WTC11 (cell line): ENCODE data around the gene PRRC2B. TPM values are rescaled to one million over a fixed set of nuclear protein-coding genes. Genes with fewer than 3 reads are reported as not detected.

Source experiments
- ATAC-seq: fragments of 200-7000 bp; cut with Tn5 transposase; 2 replicates; pipeline ENCODE4 v1.10.0; 2021; ENCODE audit warnings: mild to moderate bottlenecking, moderate library complexity
- CTCF ChIA-PET: fragments of 300-600 bp; sonication (Branson Sonifier 250); formaldehyde crosslinking; loops from one replicate; lab custom pipeline; 2021; ENCODE audit warnings: antibody characterized with exemption; lab: Charles Lee
- POLR2A ChIA-PET: fragments of 350-600 bp; sonication (Branson Sonifier 250); formaldehyde crosslinking; loops from one replicate; lab custom pipeline; 2021; ENCODE audit warnings: antibody characterized with exemption; lab: Charles Lee
- DNase-seq: peaks from one replicate; pipeline ENCODE4 v3.0.0; 2021; ENCODE audit warnings: low spot score
- H3K27ac Mint-ChIP-seq: 2 replicates; pipeline ENCODE4 v1.8.0; 2021; ENCODE audit warnings: mixed read lengths
- H3K27me3 Mint-ChIP-seq: 2 replicates; pipeline ENCODE4 v1.8.0; 2021; ENCODE audit warnings: low read depth, mild to moderate bottlenecking, moderate library complexity, mixed read lengths
- H3K36me3 Mint-ChIP-seq: 2 replicates; pipeline ENCODE4 v1.8.0; 2021; ENCODE audit warnings: mixed read lengths
- H3K4me1 Mint-ChIP-seq: 2 replicates; pipeline ENCODE4 v1.8.0; 2022; ENCODE audit warnings: mixed read lengths
- H3K4me3 Mint-ChIP-seq: 2 replicates; pipeline ENCODE4 v1.8.0; 2021; ENCODE audit warnings: mild to moderate bottlenecking, moderate library complexity, mixed read lengths
- H3K9me3 Mint-ChIP-seq: 2 replicates; pipeline ENCODE4 v1.8.0; 2021; ENCODE audit warnings: mixed read lengths
- FOXJ3 ChIP-seq: sonication (generic); formaldehyde crosslinking; IDR thresholded peaks from 2 replicates; pipeline ENCODE4 v1.9.0; 2021; ENCODE audit warnings: missing genetic modification reagents, mild to moderate bottlenecking, borderline replicate concordance
- MXD4 ChIP-seq: fragments of 250-450 bp; sonication (Bioruptor Pico); IDR thresholded peaks from 2 replicates; pipeline ENCODE4 v1.8.0; 2021; ENCODE audit warnings: mild to moderate bottlenecking, moderate library complexity, borderline replicate concordance
- NFE2L1 ChIP-seq: sonication (generic); formaldehyde crosslinking; IDR thresholded peaks from 2 replicates; pipeline ENCODE4 v1.8.1; 2023; ENCODE audit warnings: missing genetic modification reagents
- NR1H2 ChIP-seq: sonication (generic); formaldehyde crosslinking; IDR thresholded peaks from 2 replicates; pipeline ENCODE4 v1.9.0; 2021; ENCODE audit warnings: mild to moderate bottlenecking, moderate library complexity, missing genetic modification reagents
- NR2C2 ChIP-seq: sonication (generic); formaldehyde crosslinking; IDR thresholded peaks from 2 replicates; pipeline ENCODE4 v1.8.0; 2022; ENCODE audit warnings: mild to moderate bottlenecking, missing genetic modification reagents
- SOX15 ChIP-seq: fragments of 250-450 bp; sonication (Bioruptor Pico); IDR thresholded peaks from 2 replicates; pipeline ENCODE4 v1.9.0; 2021; ENCODE audit warnings: mild to moderate bottlenecking
- SP1 ChIP-seq: sonication (generic); formaldehyde crosslinking; conservative IDR thresholded peaks from 2 replicates; pipeline ENCODE4 v1.8.1; 2022; ENCODE audit warnings: missing genetic modification reagents
- ZNF138 ChIP-seq: sonication (generic); formaldehyde crosslinking; conservative IDR thresholded peaks from 2 replicates; pipeline ENCODE4 v1.8.1; 2022; ENCODE audit warnings: mild to moderate bottlenecking, moderate library complexity, missing genetic modification reagents
- total RNA-seq: library from RNA; stranded (reverse); gene quantifications from 3 replicates; pipeline ENCODE4 v1.2.3, GENCODE V29; 2021
- TF ChIP-seq, protein P1 (sequence below): sonication (generic); formaldehyde crosslinking; IDR thresholded peaks from 2 replicates; pipeline ENCODE4 v1.8.1; 2022; ENCODE audit warnings: mild to moderate bottlenecking, missing genetic modification reagents, moderate library complexity, borderline replicate concordance
- TF ChIP-seq, protein P2 (sequence below): fragments of 250-450 bp; sonication (Bioruptor Pico); IDR thresholded peaks from 2 replicates; pipeline ENCODE4 v1.9.0; 2021; ENCODE audit warnings: moderate library complexity, mild to moderate bottlenecking, inconsistent platforms, borderline replicate concordance
- TF ChIP-seq, protein P3 (sequence below): fragments of 250-450 bp; sonication (Bioruptor Pico); IDR thresholded peaks from 2 replicates; pipeline ENCODE4 v1.9.0; 2021; ENCODE audit warnings: mild to moderate bottlenecking, borderline replicate concordance
- TF ChIP-seq, protein P4 (sequence below): sonication (generic); formaldehyde crosslinking; IDR thresholded peaks from 2 replicates; pipeline ENCODE4 v1.8.0; 2022; ENCODE audit warnings: mild to moderate bottlenecking, missing genetic modification reagents
- TF ChIP-seq, protein P5 (sequence below): sonication (generic); formaldehyde crosslinking; IDR thresholded peaks from 2 replicates; pipeline ENCODE4 v1.8.1; 2022; ENCODE audit warnings: low read depth, mild to moderate bottlenecking, moderate library complexity, missing genetic modification reagents, borderline replicate concordance
- TF ChIP-seq, protein P6 (sequence below): sonication (generic); formaldehyde crosslinking; IDR thresholded peaks from 2 replicates; pipeline ENCODE4 v1.8.1; 2023; ENCODE audit warnings: mild to moderate bottlenecking, missing genetic modification reagents, borderline replicate concordance
- TF ChIP-seq, protein P7 (sequence below): sonication (generic); formaldehyde crosslinking; IDR thresholded peaks from 2 replicates; pipeline ENCODE4 v1.8.1; 2023; ENCODE audit warnings: mild to moderate bottlenecking, missing genetic modification reagents
- TF ChIP-seq, protein P8 (sequence below): fragments of 250-450 bp; sonication (Bioruptor Pico); conservative IDR thresholded peaks from 2 replicates; pipeline ENCODE4 v1.9.0; 2021; ENCODE audit warnings: mild to moderate bottlenecking
- TF ChIP-seq, protein P9 (sequence below): sonication (generic); formaldehyde crosslinking; IDR thresholded peaks from 2 replicates; pipeline ENCODE4 v1.8.0; 2023; ENCODE audit warnings: missing genetic modification reagents

Gene PRRC2B
- total RNA-seq, 1 experiment from 2014 or later: 272 TPM

DNA sequence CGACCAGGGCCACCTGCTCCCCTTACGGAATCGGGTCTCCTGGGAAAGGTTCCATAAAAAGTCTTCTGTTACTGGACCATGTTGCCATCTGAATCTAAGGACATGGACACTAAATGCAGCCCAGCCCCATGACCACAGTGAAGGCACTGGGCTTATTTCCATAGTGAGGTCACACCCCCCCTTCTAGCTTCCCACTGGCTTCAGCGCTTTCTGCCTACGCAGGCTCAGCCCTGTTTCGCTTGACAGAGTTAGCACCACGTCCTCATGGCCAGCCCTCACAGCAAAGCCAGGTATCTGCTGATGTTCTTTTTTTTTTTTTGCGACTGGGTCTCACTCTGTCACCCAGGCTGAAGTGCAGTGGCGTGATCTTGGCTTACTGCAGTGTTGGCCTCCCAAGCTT, 123.0 kb downstream of the PRRC2B start:
- ChIA-PET POLR2A (no interaction called here), CTCF (no interaction called here)
- ATAC-seq: no peak
- Mint-ChIP-seq H3K9me3 (no peaks in the 10 kb centered on the region), H3K36me3 (peaks cover 51% of the 10 kb centered on the region), H3K27me3 (no peaks in the 10 kb centered on the region), H3K4me3 (no peak overlapping the region), H3K4me1 (no peaks in the 10 kb centered on the region), H3K27ac (no peak overlapping the region)
- DNase-seq: no peak
- TF ChIP-seq ZNF138 (CRISPR knock-in tag): no peak
- TF ChIP-seq, protein P1, sequence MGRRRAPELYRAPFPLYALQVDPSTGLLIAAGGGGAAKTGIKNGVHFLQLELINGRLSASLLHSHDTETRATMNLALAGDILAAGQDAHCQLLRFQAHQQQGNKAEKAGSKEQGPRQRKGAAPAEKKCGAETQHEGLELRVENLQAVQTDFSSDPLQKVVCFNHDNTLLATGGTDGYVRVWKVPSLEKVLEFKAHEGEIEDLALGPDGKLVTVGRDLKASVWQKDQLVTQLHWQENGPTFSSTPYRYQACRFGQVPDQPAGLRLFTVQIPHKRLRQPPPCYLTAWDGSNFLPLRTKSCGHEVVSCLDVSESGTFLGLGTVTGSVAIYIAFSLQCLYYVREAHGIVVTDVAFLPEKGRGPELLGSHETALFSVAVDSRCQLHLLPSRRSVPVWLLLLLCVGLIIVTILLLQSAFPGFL (CRISPR knock-in tag): no peak
- TF ChIP-seq NR2C2 (CRISPR knock-in tag): no peak
- TF ChIP-seq, protein P2, sequence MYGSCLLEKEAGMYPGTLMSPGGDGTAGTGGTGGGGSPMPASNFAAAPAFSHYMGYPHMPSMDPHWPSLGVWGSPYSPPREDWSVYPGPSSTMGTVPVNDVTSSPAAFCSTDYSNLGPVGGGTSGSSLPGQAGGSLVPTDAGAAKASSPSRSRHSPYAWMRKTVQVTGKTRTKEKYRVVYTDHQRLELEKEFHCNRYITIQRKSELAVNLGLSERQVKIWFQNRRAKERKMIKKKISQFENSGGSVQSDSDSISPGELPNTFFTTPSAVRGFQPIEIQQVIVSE (CRISPR knock-in tag): no peak

DNA sequence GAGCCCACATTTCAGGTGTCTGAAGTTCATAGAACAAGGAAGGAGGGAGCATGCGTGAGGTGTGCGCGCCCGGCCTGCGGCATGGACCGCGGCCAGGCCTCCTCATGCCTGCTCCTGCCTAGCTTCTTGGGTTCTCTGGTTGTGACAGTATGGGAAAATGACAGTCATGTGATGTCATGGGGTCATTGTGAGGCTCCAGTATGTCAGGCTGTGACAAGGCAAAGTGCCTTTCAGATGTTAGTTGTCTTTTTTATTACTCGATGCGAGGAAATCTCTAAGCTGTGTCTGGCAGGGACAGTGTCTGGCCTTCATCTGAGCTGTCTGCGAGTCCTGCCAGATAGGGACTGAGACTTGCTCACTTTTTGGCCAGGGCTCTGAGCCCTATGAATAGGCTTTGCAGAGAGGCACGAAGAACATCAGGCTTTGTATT, 123.9 kb downstream of the PRRC2B start:
- no peaks in the 10 kb centered on the region for H3K4me1 Mint-ChIP-seq
- H3K27ac Mint-ChIP-seq: no peak overlapping the region
- TF ChIP-seq, protein P3, sequence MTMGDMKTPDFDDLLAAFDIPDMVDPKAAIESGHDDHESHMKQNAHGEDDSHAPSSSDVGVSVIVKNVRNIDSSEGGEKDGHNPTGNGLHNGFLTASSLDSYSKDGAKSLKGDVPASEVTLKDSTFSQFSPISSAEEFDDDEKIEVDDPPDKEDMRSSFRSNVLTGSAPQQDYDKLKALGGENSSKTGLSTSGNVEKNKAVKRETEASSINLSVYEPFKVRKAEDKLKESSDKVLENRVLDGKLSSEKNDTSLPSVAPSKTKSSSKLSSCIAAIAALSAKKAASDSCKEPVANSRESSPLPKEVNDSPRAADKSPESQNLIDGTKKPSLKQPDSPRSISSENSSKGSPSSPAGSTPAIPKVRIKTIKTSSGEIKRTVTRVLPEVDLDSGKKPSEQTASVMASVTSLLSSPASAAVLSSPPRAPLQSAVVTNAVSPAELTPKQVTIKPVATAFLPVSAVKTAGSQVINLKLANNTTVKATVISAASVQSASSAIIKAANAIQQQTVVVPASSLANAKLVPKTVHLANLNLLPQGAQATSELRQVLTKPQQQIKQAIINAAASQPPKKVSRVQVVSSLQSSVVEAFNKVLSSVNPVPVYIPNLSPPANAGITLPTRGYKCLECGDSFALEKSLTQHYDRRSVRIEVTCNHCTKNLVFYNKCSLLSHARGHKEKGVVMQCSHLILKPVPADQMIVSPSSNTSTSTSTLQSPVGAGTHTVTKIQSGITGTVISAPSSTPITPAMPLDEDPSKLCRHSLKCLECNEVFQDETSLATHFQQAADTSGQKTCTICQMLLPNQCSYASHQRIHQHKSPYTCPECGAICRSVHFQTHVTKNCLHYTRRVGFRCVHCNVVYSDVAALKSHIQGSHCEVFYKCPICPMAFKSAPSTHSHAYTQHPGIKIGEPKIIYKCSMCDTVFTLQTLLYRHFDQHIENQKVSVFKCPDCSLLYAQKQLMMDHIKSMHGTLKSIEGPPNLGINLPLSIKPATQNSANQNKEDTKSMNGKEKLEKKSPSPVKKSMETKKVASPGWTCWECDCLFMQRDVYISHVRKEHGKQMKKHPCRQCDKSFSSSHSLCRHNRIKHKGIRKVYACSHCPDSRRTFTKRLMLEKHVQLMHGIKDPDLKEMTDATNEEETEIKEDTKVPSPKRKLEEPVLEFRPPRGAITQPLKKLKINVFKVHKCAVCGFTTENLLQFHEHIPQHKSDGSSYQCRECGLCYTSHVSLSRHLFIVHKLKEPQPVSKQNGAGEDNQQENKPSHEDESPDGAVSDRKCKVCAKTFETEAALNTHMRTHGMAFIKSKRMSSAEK (CRISPR knock-in tag): no peak
- TF ChIP-seq NR2C2 (CRISPR knock-in tag): no peak
- no peak for TF ChIP-seq SOX15 (CRISPR knock-in tag)
- TF ChIP-seq, protein P4, sequence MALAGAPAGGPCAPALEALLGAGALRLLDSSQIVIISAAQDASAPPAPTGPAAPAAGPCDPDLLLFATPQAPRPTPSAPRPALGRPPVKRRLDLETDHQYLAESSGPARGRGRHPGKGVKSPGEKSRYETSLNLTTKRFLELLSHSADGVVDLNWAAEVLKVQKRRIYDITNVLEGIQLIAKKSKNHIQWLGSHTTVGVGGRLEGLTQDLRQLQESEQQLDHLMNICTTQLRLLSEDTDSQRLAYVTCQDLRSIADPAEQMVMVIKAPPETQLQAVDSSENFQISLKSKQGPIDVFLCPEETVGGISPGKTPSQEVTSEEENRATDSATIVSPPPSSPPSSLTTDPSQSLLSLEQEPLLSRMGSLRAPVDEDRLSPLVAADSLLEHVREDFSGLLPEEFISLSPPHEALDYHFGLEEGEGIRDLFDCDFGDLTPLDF (CRISPR knock-in tag): no peak
- TF ChIP-seq, protein P5, sequence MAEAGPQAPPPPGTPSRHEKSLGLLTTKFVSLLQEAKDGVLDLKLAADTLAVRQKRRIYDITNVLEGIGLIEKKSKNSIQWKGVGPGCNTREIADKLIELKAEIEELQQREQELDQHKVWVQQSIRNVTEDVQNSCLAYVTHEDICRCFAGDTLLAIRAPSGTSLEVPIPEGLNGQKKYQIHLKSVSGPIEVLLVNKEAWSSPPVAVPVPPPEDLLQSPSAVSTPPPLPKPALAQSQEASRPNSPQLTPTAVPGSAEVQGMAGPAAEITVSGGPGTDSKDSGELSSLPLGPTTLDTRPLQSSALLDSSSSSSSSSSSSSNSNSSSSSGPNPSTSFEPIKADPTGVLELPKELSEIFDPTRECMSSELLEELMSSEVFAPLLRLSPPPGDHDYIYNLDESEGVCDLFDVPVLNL (CRISPR knock-in tag): no peak
- TF ChIP-seq, protein P6, sequence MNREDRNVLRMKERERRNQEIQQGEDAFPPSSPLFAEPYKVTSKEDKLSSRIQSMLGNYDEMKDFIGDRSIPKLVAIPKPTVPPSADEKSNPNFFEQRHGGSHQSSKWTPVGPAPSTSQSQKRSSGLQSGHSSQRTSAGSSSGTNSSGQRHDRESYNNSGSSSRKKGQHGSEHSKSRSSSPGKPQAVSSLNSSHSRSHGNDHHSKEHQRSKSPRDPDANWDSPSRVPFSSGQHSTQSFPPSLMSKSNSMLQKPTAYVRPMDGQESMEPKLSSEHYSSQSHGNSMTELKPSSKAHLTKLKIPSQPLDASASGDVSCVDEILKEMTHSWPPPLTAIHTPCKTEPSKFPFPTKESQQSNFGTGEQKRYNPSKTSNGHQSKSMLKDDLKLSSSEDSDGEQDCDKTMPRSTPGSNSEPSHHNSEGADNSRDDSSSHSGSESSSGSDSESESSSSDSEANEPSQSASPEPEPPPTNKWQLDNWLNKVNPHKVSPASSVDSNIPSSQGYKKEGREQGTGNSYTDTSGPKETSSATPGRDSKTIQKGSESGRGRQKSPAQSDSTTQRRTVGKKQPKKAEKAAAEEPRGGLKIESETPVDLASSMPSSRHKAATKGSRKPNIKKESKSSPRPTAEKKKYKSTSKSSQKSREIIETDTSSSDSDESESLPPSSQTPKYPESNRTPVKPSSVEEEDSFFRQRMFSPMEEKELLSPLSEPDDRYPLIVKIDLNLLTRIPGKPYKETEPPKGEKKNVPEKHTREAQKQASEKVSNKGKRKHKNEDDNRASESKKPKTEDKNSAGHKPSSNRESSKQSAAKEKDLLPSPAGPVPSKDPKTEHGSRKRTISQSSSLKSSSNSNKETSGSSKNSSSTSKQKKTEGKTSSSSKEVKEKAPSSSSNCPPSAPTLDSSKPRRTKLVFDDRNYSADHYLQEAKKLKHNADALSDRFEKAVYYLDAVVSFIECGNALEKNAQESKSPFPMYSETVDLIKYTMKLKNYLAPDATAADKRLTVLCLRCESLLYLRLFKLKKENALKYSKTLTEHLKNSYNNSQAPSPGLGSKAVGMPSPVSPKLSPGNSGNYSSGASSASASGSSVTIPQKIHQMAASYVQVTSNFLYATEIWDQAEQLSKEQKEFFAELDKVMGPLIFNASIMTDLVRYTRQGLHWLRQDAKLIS (CRISPR knock-in tag): no peak
- TF ChIP-seq, protein P7, sequence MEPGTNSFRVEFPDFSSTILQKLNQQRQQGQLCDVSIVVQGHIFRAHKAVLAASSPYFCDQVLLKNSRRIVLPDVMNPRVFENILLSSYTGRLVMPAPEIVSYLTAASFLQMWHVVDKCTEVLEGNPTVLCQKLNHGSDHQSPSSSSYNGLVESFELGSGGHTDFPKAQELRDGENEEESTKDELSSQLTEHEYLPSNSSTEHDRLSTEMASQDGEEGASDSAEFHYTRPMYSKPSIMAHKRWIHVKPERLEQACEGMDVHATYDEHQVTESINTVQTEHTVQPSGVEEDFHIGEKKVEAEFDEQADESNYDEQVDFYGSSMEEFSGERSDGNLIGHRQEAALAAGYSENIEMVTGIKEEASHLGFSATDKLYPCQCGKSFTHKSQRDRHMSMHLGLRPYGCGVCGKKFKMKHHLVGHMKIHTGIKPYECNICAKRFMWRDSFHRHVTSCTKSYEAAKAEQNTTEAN (CRISPR knock-in tag): no peak
- no peak for TF ChIP-seq NR1H2 (CRISPR knock-in tag)
- TF ChIP-seq SP1 (CRISPR knock-in tag): no peak
- no peak for TF ChIP-seq NFE2L1 (CRISPR knock-in tag)
- TF ChIP-seq, protein P8, sequence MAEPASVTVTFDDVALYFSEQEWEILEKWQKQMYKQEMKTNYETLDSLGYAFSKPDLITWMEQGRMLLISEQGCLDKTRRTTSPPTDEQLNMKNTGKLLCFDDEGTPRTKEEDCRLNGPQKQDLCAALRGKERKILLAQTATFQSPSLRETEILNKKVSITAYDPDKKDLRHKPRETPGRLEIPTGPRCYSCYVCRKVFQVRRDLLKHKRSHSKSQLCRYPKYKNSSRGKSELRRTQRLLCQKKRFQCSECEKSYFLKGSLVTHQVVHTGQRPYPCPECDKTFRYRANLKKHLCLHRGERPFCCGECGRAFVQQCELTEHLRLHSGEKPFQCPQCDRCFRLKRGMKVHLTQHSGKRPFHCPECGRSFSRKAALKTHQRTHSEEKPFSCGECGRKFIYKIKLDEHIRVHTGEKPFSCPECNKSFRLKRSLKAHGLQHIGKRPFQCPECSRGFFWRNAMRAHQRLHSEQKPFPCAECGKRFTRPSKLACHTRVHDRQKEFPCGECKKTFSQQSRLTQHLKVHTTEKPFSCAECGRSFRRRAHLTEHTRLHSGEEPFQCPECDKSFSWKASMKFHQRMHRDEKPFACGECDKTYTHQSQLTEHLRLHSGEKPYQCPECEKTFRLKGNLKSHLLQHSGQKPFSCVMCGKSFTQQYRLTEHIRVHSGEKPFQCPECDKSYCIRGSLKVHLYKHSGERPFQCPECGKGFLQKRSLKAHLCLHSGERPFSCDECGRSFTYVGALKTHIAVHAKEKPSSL (CRISPR knock-in tag): no peak
- no peak for TF ChIP-seq FOXJ3 (CRISPR knock-in tag)
- TF ChIP-seq MXD4 (CRISPR knock-in tag): no peak
- TF ChIP-seq, protein P9, sequence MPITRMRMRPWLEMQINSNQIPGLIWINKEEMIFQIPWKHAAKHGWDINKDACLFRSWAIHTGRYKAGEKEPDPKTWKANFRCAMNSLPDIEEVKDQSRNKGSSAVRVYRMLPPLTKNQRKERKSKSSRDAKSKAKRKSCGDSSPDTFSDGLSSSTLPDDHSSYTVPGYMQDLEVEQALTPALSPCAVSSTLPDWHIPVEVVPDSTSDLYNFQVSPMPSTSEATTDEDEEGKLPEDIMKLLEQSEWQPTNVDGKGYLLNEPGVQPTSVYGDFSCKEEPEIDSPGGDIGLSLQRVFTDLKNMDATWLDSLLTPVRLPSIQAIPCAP (CRISPR knock-in tag): no peak
- ATAC-seq (no peak), DNase-seq (no peak)
- H3K9me3 Mint-ChIP-seq: no peaks in the 10 kb centered on the region
- H3K4me3 Mint-ChIP-seq: no peak overlapping the region
- ChIA-PET CTCF (no interaction called here), POLR2A (no interaction called here)
- no peaks in the 10 kb centered on the region for H3K27me3 Mint-ChIP-seq
- peaks cover 47% of the 10 kb centered on the region for H3K36me3 Mint-ChIP-seq
